GM12892 (cell line): Measurements from ENCODE around the gene GPR42.

Source experiments
- POLR2A ChIP-seq: IDR thresholded peaks from 2 replicates; pipeline ENCODE4 v1.6.1; 2011; ENCODE audit warnings: low read depth, low read length, control low read depth
- POLR2AphosphoS5 ChIP-seq: IDR thresholded peaks from 2 replicates; pipeline ENCODE4 v1.6.1; 2011; ENCODE audit warnings: low read depth, low read length, control low read depth
- TAF1 ChIP-seq: IDR thresholded peaks from 2 replicates; pipeline ENCODE4 v1.6.1; 2011; ENCODE audit warnings: low read depth, mild to moderate bottlenecking, control low read depth, low read length, borderline replicate concordance

DNA sequence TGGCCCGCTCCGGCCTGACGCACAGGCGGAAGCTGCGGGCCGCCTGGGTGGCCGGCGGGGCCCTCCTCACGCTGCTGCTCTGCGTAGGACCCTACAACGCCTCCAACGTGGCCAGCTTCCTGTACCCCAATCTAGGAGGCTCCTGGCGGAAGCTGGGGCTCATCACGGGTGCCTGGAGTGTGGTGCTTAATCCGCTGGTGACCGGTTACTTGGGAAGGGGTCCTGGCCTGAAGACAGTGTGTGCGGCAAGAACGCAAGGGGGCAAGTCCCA, 18.8 kb upstream of the GPR42 start:
- TF ChIP-seq POLR2AphosphoS5 (no peak), POLR2A (no peak), TAF1 (no peak)
